Measurements from ENCODE around the gene OR51B6. TPM values are rescaled to one million over a fixed set of nuclear protein-coding genes. Genes with fewer than 3 reads are reported as not detected.

The OR51B6 gene
- total RNA-seq, 2 experiments from 2014 or later = not detected

GRCh38 chr11:5380740-5381342 is 29.5 kb downstream of the OR51B6 start:
- Mint-ChIP-seq H3K27ac (no peak overlapping the region), H3K36me3 (no peaks in the 10 kb centered on the region), H3K9me3 (no peaks in the 10 kb centered on the region), H3K4me1 (no peaks in the 10 kb centered on the region), H3K4me3 (no peak overlapping the region), H3K27me3 (no peaks in the 10 kb centered on the region)
- POLR2A ChIA-PET = no interaction called here
- no peak for ATAC-seq (ENCODE audit: low read depth)
- peak; percentile 28 for DNase-seq

GRCh38 chr11:5383576-5383975 is 32.3 kb downstream of the OR51B6 start, which contains the start of gene OR51M1:
TSS of gene OR51M1 (plus strand) at chr11:5383812. CDS start at chr11:5389399, 5,587 bp downstream.
- ATAC-seq (ENCODE audit: low read depth) = no peak

GRCh38 chr11:5384335-5384734 is 33.0 kb downstream of the OR51B6 start:
- Mint-ChIP-seq H3K27me3 (no peaks in the 10 kb centered on the region), H3K27ac (no peak overlapping the region), H3K36me3 (no peaks in the 10 kb centered on the region), H3K4me3 (no peak overlapping the region), H3K4me1 (no peaks in the 10 kb centered on the region), H3K9me3 (no peaks in the 10 kb centered on the region)
- no peak for ATAC-seq (ENCODE audit: low read depth)
- no peak for DNase-seq
- POLR2A ChIA-PET = no interaction called here

More at GRCh38 chr11:5383576-5383975, 32.3 kb downstream of the OR51B6 start, which contains the start of gene OR51M1:
- Mint-ChIP-seq H3K27ac (no peak within 1 kb of the TSS), H3K36me3 (no peaks in the 10 kb centered on the region), H3K27me3 (no peaks in the 10 kb centered on the region), H3K9me3 (no peaks in the 10 kb centered on the region), H3K4me1 (no peaks in the 10 kb centered on the region), H3K4me3 (no peak within 1 kb of the TSS)
- DNase-seq = no peak
- POLR2A ChIA-PET = no interaction called here

- no peaks in the 10 kb centered on the region for H3K4me1 Mint-ChIP-seq
- DNase-seq = no peak
- no peaks in the 10 kb centered on the region for H3K27me3 Mint-ChIP-seq
- POLR2A ChIA-PET = no interaction called here
- no peaks in the 10 kb centered on the region for H3K36me3 Mint-ChIP-seq
- no peaks in the 10 kb centered on the region for H3K9me3 Mint-ChIP-seq
- H3K27ac Mint-ChIP-seq = no peak overlapping the region
- no peak overlapping the region for H3K4me3 Mint-ChIP-seq
- ATAC-seq (ENCODE audit: low read depth) = no peak
Observed at GRCh38 chr11:5390210-5390609, 38.9 kb downstream of the OR51B6 start.

GRCh38 chr11:5394091-5394490 is 42.8 kb downstream of the OR51B6 start:
- Mint-ChIP-seq H3K4me1 (no peaks in the 10 kb centered on the region), H3K4me3 (no peak overlapping the region), H3K9me3 (no peaks in the 10 kb centered on the region), H3K36me3 (no peaks in the 10 kb centered on the region), H3K27me3 (peaks cover 3% of the 10 kb centered on the region), H3K27ac (no peak overlapping the region)
- POLR2A ChIA-PET = no interaction called here
- DNase-seq (no peak), ATAC-seq (ENCODE audit: low read depth) (no peak)

- POLR2A ChIA-PET = no interaction called here
- DNase-seq (no peak), ATAC-seq (ENCODE audit: low read depth) (no peak)
- no peak overlapping the region for H3K27ac Mint-ChIP-seq
- H3K9me3 Mint-ChIP-seq = peaks cover 2% of the 10 kb centered on the region
- peaks cover 8% of the 10 kb centered on the region for H3K27me3 Mint-ChIP-seq
- no peaks in the 10 kb centered on the region for H3K4me1 Mint-ChIP-seq
- no peaks in the 10 kb centered on the region for H3K36me3 Mint-ChIP-seq
- no peak overlapping the region for H3K4me3 Mint-ChIP-seq
Observed at GRCh38 chr11:5398936-5399335, 47.6 kb downstream of the OR51B6 start.

Other genes with a start within 250 kb of the OR51B6 start
- not detected for gene OR52A5, start 213.2 kb upstream of the OR51B6 start, total RNA-seq
- not detected for gene OR52A1, start 196.8 kb upstream of the OR51B6 start, total RNA-seq
- not detected for gene OR51V1, start 150.8 kb upstream of the OR51B6 start, total RNA-seq
- not detected for gene HBB, start 124.4 kb upstream of the OR51B6 start, total RNA-seq
- not detected for gene HBD, start 117.0 kb upstream of the OR51B6 start, total RNA-seq
- not detected for gene HBG1, start 101.7 kb upstream of the OR51B6 start, total RNA-seq
- not detected for gene HBG2, start 96.7 kb upstream of the OR51B6 start, total RNA-seq
- not detected for gene HBE1, start 81.6 kb upstream of the OR51B6 start, total RNA-seq
- gene OR51B4, start 49.6 kb upstream of the OR51B6 start, total RNA-seq = not detected
- not detected for gene OR51B2, start 27.2 kb upstream of the OR51B6 start, total RNA-seq
- gene OR51B5, start 8.0 kb upstream of the OR51B6 start, total RNA-seq = not detected
- not detected for gene OR51M1, start 32.3 kb downstream of the OR51B6 start, total RNA-seq
- not detected for gene OR51Q1, start 70.6 kb downstream of the OR51B6 start, total RNA-seq
- not detected for gene OR51I1, start 90.0 kb downstream of the OR51B6 start, total RNA-seq
- gene OR51I2, start 97.8 kb downstream of the OR51B6 start, total RNA-seq = not detected
- not detected for gene OR52D1, start 137.2 kb downstream of the OR51B6 start, total RNA-seq
- gene UBQLN3, start 158.4 kb downstream of the OR51B6 start, total RNA-seq = under 1 TPM in 1 of 2 experiments, not detected in 1; 0.17 TPM
- under 1 TPM; 0.30 to 0.60 TPM for gene UBQLNL, start 165.2 kb downstream of the OR51B6 start, total RNA-seq
- gene OR52H1, start 197.0 kb downstream of the OR51B6 start, total RNA-seq = not detected
- not detected for gene OR52B6, start 229.4 kb downstream of the OR51B6 start, total RNA-seq
- gene TRIM6, start 245.1 kb downstream of the OR51B6 start, total RNA-seq = 1 to 10 TPM; 1.5 to 2.7 TPM